Natural killer cell (primary cell): ENCODE measurements around the gene KARS1. TPM values are rescaled to one million over a fixed set of nuclear protein-coding genes. Genes with fewer than 3 reads are reported as not detected.
A peak's percentile ranks its signal among the peaks of the same experiment; 100 is the strongest.

ENCODE experiments used
- ATAC-seq, 3 donors: fragments of 150-1000 bp in 2 of 3; fragments of 200-7000 bp in 1 of 3; cut with Tn5 transposase; 1 replicate in 1 of 3; 2 replicates in 2 of 3; pipeline ENCODE4 v1.10.0; 2021; ENCODE audit warnings: mild to moderate bottlenecking in 2 of 3, moderate library complexity in 2 of 3
- DNase-seq, 2 donors: peaks; one replicate each; pipeline versions ENCODE4 v3.0.0 to v3.0.0-alpha.2; 2013 to 2021; ENCODE audit warnings: mixed read lengths in 1 of 2
- H3K27ac ChIP-seq: one replicate; pipeline ENCODE4 v1.5.1; 2013; ENCODE audit warnings: mild to moderate bottlenecking, low read length
- H3K27me3 ChIP-seq: one replicate; pipeline ENCODE4 v1.6.1; 2013; ENCODE audit warnings: low read length; ENCODE audit not compliant: control insufficient read depth, insufficient read depth
- H3K36me3 ChIP-seq: one replicate; pipeline ENCODE4 v1.6.1; 2013; ENCODE audit warnings: low read length; ENCODE audit not compliant: control insufficient read depth, insufficient read depth
- H3K4me1 ChIP-seq: one replicate; pipeline ENCODE4 v1.6.1; 2013; ENCODE audit warnings: low read length; ENCODE audit not compliant: control insufficient read depth, insufficient read depth
- H3K4me3 ChIP-seq: one replicate; pipeline ENCODE4 v1.5.1; 2013; ENCODE audit warnings: low read length
- H3K9me3 ChIP-seq: one replicate; pipeline ENCODE4 v1.6.1; 2013; ENCODE audit warnings: low read length; ENCODE audit not compliant: control insufficient read depth, insufficient read depth
- H3K27ac Mint-ChIP-seq, 2 donors: one replicate each; pipeline ENCODE4 v1.8.0; 2022; ENCODE audit warnings: mild to moderate bottlenecking in 2 of 2, mixed read lengths in 2 of 2, moderate library complexity in 1 of 2
- H3K27me3 Mint-ChIP-seq, 2 donors: one replicate each; pipeline ENCODE4 v1.8.0; 2022; ENCODE audit warnings: low read depth in 2 of 2, mixed read lengths in 2 of 2
- H3K36me3 Mint-ChIP-seq: one replicate; pipeline ENCODE4 v1.8.0; 2022; ENCODE audit warnings: mixed read lengths
- H3K4me1 Mint-ChIP-seq, 2 donors: one replicate each; pipeline ENCODE4 v1.8.0; 2022; ENCODE audit warnings: mixed read lengths in 2 of 2
- H3K4me3 Mint-ChIP-seq: one replicate; pipeline ENCODE4 v1.8.0; 2022; ENCODE audit warnings: mild to moderate bottlenecking, moderate library complexity, mixed read lengths
- H3K9me3 Mint-ChIP-seq, 2 donors: one replicate each; pipeline ENCODE4 v1.8.0; 2022; ENCODE audit warnings: mixed read lengths in 2 of 2
- WGBS: methylation state at CpG from one replicate; pipeline ENCODE4 v1.1.7; 2013; ENCODE audit warnings: missing lambda C conversion rate; ENCODE audit not compliant: insufficient coverage; 5-methylcytosine and 5-hydroxymethylcytosine counted together
- intact Hi-C: fragments of 100-400 bp; cut with micrococcal nuclease; formaldehyde crosslinking; loops from one replicate; pipeline ENCODE4 v1.14.2; 2022
- total RNA-seq, 4 donors: library from RNA; stranded (reverse); fragments of 120-200 nt in 1 of 4; gene quantifications; one replicate each; pipeline versions ENCODE4 v1.2.3 to v1.2.4, GENCODE V29; 2013 to 2022
- TF ChIP-seq, protein P1 (sequence below): fragments of 200-600 bp; IDR thresholded peaks from one replicate; pipeline ENCODE4 v1.8.0; 2022; ENCODE audit warnings: antibody characterized with exemption

KARS1 gene
- total RNA-seq, 3 donors from 2014 or later (not counting 1 experiment from before 2014, with no cell fraction given) = 102 to 123 (median 114) TPM

- ATAC-seq (no peak), DNase-seq (no peak)
- no peak overlapping the region for H3K4me3 Mint-ChIP-seq
- intact Hi-C loops = no loop called here
- no peaks in the 10 kb centered on the region for H3K27me3 Mint-ChIP-seq
- H3K27ac Mint-ChIP-seq = peak overlapping the region in 1 of 2 donors; percentile 27
- no peak overlapping the region for H3K27ac ChIP-seq
- H3K9me3 Mint-ChIP-seq = no peaks in the 10 kb centered on the region
- no peaks in the 10 kb centered on the region for H3K4me1 ChIP-seq
- peaks cover 4 to 21% of the 10 kb centered on the region in 2 donors for H3K4me1 Mint-ChIP-seq
- no peaks in the 10 kb centered on the region for H3K9me3 ChIP-seq
- no peaks in the 10 kb centered on the region for H3K36me3 Mint-ChIP-seq
- H3K4me3 ChIP-seq = no peak overlapping the region
- H3K36me3 ChIP-seq = peaks cover 49% of the 10 kb centered on the region
- WGBS = 83% methylated on average over 1 of the region's 2 CpGs
- TF ChIP-seq, protein P1, sequence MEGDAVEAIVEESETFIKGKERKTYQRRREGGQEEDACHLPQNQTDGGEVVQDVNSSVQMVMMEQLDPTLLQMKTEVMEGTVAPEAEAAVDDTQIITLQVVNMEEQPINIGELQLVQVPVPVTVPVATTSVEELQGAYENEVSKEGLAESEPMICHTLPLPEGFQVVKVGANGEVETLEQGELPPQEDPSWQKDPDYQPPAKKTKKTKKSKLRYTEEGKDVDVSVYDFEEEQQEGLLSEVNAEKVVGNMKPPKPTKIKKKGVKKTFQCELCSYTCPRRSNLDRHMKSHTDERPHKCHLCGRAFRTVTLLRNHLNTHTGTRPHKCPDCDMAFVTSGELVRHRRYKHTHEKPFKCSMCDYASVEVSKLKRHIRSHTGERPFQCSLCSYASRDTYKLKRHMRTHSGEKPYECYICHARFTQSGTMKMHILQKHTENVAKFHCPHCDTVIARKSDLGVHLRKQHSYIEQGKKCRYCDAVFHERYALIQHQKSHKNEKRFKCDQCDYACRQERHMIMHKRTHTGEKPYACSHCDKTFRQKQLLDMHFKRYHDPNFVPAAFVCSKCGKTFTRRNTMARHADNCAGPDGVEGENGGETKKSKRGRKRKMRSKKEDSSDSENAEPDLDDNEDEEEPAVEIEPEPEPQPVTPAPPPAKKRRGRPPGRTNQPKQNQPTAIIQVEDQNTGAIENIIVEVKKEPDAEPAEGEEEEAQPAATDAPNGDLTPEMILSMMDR = no peak
- H3K27me3 ChIP-seq = no peaks in the 10 kb centered on the region
These were observed 68.7 kb downstream of the KARS1 start for GRCh38 chr16:75578725-75579124.

DNA sequence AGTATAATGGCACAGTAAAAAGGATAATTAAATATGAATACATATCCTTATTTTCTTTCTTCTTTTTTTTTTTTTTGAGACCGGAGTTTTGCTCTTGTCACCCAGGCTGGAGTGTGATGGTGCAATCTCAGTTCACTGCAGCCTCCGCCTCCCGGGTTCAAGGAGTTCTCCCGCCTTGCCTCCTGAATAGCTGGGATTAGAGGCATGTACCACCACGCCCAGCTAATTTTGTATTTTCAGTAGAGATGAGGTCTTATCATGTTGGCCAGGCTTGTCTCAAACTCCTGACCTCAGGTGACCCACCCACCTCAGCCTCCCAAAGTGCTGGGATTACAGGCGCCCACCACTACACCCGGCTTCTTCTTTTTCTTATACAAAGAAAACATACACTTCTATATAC lies 69.3 kb downstream of the KARS1 start:
- H3K27me3 ChIP-seq = no peaks in the 10 kb centered on the region
- TF ChIP-seq, protein P1 = no peak
- Mint-ChIP-seq H3K4me3 (no peak overlapping the region), H3K27ac (no peak overlapping the region), H3K9me3 (no peaks in the 10 kb centered on the region), H3K27me3 (no peaks in the 10 kb centered on the region), H3K4me1 (peaks cover 9 to 27% of the 10 kb centered on the region in 2 donors), H3K36me3 (no peaks in the 10 kb centered on the region)
- intact Hi-C loops = no loop called here
- peaks cover 54% of the 10 kb centered on the region for H3K36me3 ChIP-seq
- H3K4me3 ChIP-seq = no peak overlapping the region
- 96% methylated on average over 7 of the region's 7 CpGs for WGBS
- H3K27ac ChIP-seq = no peak overlapping the region
- H3K9me3 ChIP-seq = no peaks in the 10 kb centered on the region
- ATAC-seq = no peak
- no peaks in the 10 kb centered on the region for H3K4me1 ChIP-seq
- DNase-seq = no peak

Other genes starting within 250 kb of the KARS1 start
- 10 to 100 TPM; 32.2 to 38.8 (median 32.3) TPM for gene CFDP1, start 214.2 kb downstream of the KARS1 start, total RNA-seq
- 10 to 100 TPM; 51.5 to 61.0 (median 53.9) TPM for gene TMEM170A, start 183.0 kb downstream of the KARS1 start, total RNA-seq
- gene CHST6, start 152.2 kb downstream of the KARS1 start, total RNA-seq = not detected
- gene CHST5, start 111.6 kb downstream of the KARS1 start, total RNA-seq = not detected
- gene TMEM231, start 91.4 kb downstream of the KARS1 start, total RNA-seq = 1 to 10 TPM; 2.1 to 2.7 (median 2.4) TPM
- 10 to 100 TPM; 66.2 to 74.0 (median 71.3) TPM for gene GABARAPL2, start 81.3 kb downstream of the KARS1 start, total RNA-seq
- gene ADAT1, start 24.4 kb downstream of the KARS1 start, total RNA-seq = 10 to 100 TPM; 63.5 to 65.2 (median 64.8) TPM
- gene TERF2IP, start 108 bp upstream of the KARS1 start, total RNA-seq = 100 to 1,000 TPM; 104 to 125 (median 116) TPM
- not detected for gene CPHXL2, start 29.3 kb upstream of the KARS1 start, total RNA-seq
- not detected for gene DUXB, start 53.8 kb upstream of the KARS1 start, total RNA-seq
- gene CPHXL, start 78.8 kb upstream of the KARS1 start, total RNA-seq = not detected